ENCODE measurements around the gene OTOP2.

OTOP2 gene

DNA sequence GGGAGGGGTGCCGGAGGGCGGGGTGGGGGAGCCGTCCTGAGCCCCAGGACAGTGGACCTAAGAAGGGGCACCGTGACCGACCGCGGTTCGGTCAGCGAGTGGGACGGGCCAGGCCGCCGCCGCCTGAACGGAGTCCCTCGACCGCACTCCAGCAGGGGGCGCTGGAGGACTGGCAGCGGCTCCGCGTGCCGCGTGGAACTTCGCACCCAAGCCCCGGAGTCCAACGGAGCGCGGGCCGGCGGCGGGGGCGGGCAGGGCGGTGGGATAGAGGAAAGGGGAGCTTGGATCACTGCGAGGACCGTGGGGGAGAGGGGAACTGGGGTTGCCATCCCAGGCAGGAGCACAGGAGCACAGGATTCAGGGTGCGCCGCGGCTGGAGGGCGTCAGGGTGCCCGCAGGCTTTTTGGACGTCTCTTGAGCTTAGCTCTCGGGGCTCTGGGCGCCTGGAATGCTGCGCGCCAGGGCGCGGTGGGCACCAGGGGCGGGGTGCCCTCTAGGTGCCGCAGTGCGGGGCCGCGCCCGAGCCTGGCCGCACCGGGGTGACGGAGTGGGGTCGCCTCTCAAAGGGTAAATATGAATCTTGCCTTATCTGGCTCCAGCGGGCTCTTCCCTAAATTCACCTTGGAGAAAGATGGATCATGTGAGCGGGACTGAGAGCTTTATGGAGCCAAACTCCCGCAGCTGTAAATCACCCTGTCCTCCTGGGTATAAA is 379 bp upstream of the OTOP2 start:
- peak; percentile 71 to 81 for DNase-seq (ENCODE audit: low read depth in 2 of 2)

DNA sequence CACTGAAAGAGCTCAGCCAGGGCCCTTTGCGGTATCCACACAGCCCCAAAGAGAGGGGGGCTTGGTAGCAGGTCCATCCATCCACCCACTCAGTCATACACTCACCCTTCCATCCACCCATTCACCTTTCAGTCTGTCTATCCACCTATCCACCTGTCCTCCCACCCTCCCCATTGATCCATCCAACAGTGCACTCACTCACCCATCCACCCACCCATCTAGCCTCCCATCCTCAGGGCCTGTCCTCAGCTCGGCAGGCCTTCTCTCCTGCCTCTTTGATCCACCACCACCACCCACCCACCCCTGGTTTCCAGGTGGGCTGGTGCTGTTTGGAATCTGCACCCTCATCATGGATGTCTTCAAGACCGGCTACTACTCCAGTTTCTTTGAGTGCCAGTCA is 1.2 kb downstream of the OTOP2 start:
- no peak for DNase-seq (ENCODE audit: low read depth in 2 of 2)

DNA sequence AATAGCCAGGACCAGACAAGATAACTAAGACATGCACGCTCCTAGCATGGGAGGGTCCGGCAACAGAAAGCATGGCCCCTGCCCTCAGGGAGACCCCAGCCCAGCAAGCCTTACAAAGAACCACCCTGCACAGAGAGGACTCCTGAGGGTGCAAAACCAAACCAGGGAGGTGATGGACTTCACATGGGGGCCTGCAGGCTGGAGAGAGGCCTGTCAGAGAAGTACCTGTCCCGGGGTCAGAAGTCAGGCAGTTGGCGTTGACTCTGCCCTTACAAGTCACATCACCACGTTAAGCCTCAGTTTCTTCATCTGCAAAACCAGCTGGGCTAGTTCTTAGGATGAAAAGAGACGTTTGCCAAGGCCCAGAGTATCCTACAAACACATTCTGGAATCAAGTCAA is 4.7 kb downstream of the OTOP2 start:
- no peak for DNase-seq (ENCODE audit: low read depth in 2 of 2)

DNA sequence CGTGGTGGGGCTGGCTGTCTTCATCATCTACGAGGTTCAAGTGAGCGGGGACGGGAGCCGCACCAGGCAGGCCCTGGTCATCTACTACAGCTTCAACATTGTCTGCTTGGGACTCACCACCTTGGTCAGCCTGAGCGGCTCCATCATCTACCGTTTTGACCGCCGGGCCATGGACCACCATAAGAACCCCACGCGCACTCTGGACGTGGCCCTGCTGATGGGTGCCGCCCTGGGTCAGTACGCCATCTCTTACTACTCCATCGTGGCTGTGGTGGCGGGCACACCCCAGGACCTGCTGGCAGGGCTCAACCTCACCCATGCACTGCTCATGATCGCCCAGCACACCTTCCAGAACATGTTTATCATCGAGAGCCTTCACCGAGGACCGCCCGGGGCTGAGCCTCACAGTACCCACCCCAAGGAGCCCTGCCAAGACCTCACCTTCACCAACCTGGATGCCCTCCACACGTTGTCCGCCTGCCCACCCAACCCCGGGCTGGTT is 6.5 kb downstream of the OTOP2 start:
- no peak for DNase-seq (ENCODE audit: low read depth in 2 of 2)

DNA sequence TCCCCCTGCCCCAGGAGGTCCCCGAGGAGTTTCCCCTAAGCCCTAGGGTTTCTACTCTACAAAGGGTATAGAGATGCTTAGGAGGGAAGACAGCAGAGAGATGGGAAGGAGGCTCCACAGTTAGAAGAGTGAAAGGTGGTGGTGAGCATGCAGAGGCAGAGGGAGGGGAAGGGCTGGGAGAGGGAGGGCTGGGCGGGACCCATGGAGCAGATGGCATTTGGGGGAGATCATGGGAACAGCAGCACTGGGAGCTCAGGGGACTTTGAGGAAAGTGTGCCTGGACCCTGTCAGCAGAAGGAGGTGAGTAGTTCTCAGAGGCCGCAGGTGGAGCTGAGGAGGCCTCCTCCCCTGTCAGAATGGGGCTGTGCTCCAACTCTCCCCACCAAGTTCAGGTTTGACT is 11.0 kb downstream of the OTOP2 start:
- DNase-seq (ENCODE audit: low read depth in 2 of 2) = no peak

DNA sequence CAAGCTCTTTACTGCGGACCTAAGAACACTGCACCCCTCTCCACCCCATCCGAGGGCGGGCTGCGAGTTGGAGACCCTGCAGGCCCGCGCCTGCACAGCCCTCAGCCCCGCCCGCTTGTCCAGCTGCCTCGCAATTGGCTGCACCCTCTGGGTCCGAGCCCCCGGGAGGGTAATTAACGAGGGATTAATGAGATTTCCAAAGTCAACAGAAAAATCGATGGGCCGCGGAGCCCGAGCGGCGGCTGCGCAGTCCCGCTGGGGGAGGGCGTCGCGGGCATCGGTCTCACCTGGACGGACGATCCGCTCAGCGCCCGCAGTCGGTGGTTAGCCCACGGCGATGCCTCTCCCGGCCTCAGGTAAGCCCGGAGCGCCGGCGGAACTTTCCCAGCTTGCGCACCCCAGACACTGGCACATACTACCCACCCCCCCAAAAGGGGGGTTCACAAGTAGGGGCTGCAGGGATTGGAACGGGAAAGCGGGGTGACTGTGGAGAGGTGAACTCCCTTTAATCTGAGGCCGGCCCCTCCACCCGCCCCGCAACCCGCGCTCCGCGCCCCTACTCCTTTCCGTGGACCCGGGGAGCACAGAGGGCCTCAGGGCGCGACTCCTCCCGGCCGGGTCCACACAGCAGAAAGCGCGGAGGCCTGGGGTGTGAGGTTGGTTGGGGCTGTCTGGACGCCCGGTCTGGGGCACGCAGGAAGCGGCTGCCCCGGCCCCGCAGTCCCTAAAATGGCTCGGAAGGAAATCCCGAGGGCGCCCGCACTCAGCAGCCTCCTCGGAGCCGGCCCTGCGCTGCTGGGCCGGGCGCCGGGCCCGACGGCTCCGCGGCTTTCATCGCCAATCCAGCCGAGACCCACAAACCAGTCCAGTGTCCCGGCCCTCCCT is 11.8 kb downstream of the OTOP2 start, which contains the start of gene OTOP3:
Gene OTOP3 (plus strand): TSS at position 314 of the 885 bp plus-strand sequence. CDS start 24 bp downstream, at position 338.
- DNase-seq (ENCODE audit: low read depth in 2 of 2) = no peak

DNA sequence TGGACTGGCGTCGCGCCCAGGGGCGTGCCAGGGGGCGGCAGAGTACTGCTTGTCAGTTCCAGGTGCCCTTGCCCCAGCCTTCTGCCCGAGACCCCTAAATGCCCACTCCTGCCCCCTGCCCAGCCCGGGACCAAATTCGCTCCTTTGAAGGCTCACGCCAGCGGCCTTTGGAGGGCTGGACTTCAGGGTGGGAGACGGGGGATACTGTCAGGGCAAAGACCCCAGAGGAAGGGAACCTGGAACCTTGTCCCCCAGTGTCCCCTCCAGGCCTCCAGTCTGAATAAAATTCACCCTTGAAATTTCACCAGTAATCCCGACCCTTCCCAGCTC is 12.4 kb downstream of the OTOP2 start:
- DNase-seq (ENCODE audit: low read depth in 2 of 2) = no peak

DNA sequence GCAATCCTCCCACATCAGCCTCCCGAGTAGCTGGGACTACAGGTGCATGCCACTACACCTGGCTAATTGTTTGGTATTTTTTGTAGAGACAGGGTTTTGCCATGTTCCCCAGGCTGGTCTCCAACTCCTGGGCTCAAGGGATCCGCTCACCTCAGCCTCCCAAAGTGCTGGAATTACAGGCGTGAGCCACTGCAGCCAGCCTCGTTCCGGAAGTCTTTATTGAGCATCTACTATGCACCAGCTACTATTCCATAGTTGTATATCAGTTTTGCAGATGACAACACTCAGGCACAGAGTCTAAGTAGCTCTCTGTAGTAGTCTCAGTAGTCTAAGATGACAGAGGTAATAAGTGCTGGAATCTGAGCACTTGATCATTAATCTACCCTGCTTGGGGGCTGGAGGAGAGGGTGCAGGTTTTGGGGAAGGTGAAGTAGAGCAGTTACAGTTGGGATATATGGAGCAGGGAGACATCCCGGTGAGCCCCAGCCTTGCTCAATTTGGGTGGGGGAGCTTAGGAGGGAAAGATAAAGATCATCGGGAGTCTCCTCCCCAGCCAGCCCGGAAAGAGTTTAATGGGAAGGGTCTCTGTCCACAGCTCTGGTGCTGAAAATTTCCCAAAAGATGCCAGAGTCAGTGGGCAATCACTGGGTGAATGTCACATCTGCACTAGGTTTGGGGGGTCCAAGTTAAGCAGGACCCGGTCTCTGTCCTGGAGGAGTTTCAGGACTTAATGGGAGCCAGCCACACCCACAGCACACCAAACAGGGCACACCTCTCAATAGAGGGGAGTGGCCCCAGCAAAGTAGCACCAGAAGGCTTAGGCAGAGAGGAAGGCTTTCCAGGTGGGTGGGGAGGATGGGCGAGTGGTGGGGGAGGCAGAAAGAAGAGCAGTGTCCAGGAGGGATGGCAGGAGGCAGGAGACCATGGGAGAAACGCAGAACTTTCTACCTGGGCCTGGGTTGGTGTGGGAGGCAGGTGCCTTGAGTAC is 13.3 kb downstream of the OTOP2 start:
- DNase-seq (ENCODE audit: low read depth in 2 of 2) = no peak

DNA sequence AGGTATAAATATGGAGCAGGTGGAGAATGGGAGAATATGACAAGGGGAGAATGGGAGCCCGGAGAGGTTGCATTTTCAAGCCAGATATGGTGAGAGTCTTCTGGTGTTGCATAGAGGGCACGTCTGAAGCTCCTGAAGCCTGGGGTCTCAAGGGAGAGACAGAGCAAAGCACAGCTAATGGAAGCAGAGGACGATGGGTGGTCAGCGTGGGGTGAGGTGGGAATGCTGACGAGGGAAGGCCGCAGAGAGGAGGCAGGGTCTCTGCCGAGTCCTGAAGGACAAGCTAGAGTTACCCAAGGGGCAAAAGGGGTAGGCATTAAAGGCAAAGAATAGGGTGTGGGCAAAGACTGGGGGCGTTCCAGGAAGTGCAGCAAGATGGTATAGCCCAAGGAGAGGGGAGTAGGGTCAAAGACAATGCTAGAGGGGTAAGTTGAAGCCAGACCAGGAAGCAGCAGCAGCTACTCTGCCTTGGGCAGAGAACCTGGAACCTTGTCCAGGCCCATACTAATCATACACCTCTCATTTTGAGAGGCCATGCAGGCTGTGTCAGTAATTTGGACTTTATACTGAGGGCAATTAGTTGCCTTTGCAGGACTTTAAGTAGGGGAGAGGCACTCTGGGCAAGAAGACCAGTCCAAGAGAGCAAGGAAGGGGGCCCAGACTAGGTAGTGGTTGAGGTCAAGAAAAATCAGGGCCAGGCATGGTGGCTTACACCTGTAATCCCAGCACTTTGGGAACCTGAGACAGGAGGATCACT is 14.3 kb downstream of the OTOP2 start:
- no peak for DNase-seq (ENCODE audit: low read depth in 2 of 2)

DNA sequence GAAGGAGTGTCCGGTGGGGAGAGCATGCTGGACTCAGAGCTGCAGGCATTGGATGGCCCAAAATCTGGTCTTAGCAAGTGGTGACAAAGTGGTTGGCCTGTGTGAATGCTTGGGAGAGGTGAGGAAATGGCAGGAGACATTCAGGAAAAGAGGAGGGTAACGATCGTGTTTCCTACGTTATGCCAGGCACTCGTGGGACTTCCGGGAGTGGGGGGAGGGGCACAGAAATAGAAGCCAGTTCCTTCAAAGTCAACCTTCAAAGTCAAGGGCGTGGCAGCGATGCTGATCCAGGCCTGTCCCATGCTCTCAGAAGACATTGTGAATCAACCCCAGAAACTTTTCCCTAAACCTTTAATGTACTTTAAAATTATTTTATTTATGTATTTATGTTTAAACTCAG is 15.5 kb downstream of the OTOP2 start:
- DNase-seq (ENCODE audit: low read depth in 2 of 2) = no peak

DNA sequence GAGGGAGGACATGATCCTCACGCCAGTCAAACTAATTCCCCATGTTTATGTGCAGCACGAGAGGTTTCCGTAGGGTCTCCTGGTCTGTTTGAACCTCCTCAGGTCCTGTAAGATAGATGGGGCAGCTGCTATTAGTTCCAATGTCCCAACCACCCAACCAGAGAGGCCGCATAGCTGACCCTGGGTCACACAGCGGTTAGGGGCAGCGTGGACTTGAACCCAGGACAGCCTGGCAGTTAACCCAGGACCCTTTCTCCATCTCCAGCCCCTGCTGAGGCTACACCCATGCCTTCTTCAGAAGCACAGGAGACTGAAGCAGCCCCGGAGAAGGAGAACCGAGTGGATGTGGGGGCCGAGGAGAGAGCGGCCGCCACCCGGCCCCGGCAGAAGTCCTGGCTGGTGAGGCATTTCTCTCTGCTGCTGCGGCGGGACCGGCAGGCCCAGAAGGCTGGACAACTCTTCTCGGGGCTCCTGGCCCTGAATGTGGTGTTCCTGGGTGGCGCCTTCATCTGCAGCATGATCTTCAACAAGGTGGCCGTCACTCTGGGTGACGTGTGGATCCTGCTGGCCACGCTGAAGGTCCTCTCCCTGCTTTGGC is 17.2 kb downstream of the OTOP2 start:
- no peak for DNase-seq (ENCODE audit: low read depth in 2 of 2)

DNA sequence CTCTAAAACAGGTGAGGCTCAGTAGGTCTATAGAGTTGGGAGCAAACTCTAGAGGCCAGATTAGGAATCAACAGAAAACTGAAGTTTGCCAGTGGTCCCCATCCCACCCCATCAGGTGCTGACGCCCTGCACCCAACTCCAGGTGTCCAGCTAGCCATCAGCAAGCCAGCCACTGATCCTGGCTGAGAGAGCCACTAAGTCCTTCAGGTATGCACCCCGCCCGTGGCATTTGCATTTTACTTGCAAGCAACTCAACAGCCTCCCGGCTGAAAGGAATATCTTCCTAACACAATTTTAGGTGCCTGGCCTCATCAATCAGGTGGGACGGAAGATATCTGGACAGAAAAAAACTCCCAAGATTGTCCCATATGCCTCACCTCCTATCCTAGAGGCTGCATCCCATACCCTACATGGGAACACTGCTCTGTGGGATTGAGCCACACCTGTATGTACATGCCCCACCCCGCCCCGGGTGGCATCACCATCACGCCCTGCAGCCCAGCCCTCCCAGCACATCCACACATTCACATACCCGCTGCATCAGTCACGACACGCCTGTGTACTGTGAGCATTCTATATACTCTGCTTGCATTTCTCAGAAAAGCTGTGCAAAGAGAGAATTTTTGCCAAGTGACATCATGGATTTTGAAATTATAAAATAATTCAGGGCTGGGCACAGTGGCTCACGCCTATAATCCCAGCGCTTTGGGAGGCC is 19.9 kb downstream of the OTOP2 start:
- DNase-seq (ENCODE audit: low read depth in 2 of 2) = no peak

DNA sequence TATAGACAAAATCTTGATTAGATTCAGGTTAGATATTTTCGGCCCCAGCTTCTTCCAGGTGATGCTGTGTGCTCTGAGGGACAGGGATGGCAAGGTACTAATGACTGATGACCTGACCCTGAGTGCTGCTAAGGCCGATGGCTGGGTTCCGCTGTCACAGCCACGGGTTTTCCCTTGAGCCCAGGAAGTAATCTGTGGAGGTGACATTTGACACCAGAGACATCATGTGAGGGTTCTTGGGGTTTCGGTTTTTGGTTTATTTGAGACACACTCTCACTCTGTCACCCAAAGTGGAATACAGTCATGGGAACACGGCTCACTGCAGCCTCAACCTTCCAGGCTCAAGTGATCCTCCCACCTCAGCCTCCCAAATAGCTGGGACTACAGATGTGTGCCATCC is 21.5 kb downstream of the OTOP2 start:
- DNase-seq (ENCODE audit: low read depth in 2 of 2) = no peak

DNA sequence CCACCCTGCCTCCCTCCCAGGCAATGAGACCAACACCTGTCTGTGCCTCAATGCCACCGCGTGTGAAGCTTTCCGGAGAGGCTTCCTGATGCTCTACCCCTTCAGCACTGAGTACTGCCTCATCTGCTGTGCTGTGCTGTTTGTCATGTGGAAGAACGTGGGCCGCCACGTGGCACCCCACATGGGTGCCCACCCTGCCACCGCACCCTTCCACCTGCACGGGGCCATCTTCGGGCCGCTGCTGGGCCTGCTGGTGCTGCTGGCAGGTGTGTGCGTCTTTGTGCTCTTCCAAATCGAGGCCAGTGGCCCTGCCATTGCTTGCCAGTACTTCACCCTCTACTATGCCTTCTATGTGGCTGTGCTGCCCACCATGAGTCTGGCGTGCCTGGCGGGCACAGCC is 22.6 kb downstream of the OTOP2 start:
- no peak for DNase-seq (ENCODE audit: low read depth in 2 of 2)

DNA sequence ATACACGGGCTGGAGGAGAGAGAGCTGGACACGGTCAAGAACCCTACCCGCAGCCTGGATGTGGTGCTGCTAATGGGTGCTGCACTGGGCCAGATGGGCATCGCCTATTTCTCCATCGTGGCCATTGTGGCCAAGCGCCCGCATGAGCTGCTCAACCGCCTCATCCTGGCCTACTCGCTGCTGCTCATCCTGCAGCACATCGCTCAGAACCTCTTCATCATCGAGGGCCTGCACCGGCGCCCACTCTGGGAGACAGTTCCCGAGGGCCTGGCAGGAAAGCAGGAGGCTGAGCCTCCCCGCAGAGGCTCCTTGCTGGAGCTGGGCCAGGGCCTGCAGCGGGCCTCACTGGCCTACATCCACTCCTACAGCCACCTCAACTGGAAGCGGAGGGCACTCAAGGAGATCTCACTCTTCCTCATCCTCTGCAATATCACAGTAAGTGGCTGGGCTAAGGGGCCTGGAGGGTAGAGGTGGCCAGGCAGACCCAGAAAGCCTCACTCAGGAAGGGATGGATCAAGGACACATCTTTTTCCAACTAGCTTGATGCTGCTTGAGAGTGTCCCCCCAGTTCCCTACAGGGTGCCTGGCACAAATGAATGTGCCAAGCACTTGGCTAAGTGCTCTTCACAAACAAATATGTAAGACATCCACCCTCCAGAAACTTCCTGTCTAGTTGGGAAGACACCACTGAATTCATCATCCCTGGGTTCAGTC is 23.1 kb downstream of the OTOP2 start:
- DNase-seq (ENCODE audit: low read depth in 2 of 2) = no peak

DNA sequence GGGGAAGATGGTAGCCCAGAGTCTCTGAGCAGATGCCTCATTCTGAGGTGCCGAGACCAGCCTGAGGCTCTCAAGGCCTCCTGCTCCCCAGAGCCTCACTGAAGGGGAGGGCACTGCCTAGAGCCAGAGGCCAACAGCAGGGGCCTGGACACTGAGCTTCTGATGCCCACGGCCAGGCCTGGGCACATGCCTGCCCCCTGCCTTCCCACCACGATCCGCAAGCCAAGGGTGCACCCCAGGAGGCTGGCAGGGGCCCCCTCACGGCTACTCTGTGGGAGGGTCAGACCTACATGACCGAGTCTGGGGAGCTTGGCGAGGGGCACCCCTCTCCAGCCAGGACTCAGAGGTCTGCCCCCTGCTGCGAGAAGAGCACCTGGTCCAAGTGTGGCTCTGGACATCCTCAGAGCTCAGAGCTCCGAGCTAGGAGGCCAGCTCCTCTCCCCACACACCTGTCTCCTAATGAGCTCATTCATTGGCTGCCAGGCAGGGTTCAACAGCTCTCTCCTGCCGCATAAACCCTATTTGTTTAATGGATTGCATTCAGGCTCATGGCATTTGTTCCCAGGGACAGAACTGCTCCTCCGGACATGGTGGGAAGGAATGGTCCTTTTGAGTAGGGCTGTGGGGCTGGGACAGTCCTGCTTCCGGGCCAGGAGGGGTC is 25.5 kb downstream of the OTOP2 start:
- no peak for DNase-seq (ENCODE audit: low read depth in 2 of 2)

DNA sequence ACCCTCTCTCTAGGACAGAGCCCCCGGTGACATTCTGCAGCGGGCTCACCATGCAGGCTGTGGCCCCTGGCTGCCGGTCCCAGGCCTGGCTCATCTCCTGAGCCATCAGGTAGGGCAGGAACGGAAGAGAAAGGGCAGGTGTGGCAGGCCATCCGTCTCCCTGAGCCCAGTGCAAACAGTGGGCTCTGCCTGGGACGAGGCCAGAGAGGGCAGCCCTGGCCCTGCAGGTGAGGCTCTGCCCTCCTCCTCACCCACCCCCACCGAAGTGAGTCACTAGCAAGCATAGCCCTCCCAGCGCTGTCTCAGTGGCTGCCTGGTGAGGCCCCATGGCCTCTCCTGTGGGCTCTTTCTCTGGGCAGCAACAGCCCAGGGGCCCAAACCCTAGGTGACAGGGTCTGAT is 26.1 kb downstream of the OTOP2 start:
- no peak for DNase-seq (ENCODE audit: low read depth in 2 of 2)

DNA sequence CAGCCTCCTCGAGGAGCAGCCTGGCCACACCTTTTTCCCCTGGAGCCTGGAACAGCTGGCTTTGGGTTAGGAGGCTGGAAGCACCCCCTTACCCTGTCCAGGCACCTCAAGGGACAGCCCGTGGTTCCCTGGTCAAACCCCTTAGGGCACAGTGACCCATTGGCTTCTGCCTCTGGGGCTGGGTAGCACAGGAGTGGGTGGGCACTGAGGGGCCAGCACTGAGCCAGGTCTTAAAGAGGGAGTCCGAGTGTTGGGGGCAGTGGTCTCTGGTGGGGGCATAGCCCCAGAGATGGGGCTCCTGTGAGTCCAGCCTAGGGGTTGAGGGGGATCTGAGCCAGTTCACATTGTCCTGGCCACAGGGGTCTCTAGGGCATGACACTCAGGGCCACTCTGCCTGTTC is 27.0 kb downstream of the OTOP2 start:
- no peak for DNase-seq (ENCODE audit: low read depth in 2 of 2)

All from stimulated activated CD4-positive, alpha-beta T cell treated with anti-CD3 and anti-CD28 coated beads, Interleukin-4, amount 100 ng/mL, for 48 hours (primary cell).